ENCODE data around the gene RASL10B. TPM values are rescaled to one million over a fixed set of nuclear protein-coding genes. Genes with fewer than 3 reads are reported as not detected.

RASL10B gene
- total RNA-seq, 1 donor from 2014 or later = 9.9 TPM

DNA sequence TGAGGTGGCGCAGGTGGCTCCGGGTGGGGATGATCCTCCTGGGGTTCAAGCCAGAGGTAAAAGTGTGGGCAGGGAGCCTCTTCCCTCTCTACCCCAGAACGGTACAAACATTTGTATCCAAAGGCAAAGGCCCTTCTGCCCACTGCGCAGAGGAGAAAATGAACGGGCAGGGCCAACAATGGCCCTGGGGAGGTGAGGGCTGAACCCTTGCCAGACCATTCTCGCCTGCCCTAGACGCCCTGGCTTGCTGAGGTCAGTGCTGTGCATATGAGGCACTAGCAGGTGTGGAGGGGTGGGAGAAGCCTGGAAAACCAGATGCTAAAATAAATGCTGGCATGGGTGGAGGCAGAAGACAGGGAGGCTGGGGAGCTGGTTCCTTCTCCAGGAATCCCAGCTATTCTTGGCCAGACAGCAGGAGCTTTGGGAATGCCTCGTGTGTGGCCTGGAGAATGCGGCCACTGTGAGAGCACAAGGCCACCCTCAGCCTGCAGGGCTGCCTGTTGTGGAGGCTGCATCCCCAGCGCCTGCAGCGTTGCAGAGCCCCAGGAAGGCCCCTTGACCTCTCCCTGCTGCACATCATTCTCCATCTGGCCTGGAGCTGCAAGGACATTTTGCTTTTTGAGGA, 33.8 kb downstream of the RASL10B start:
- Histone ChIP-seq H3K9me3 (no peaks in the 10 kb centered on the region), H3K4me3 (no peak overlapping the region), H3K36me3 (no peaks in the 10 kb centered on the region), H3K4me1 (peaks cover 2 to 10% of the 10 kb centered on the region in 2 donors), H3K27ac (no peak overlapping the region), H3K27me3 (no peaks in the 10 kb centered on the region)
- no peak for DNase-seq (ENCODE audit: low spot score in 2 of 2)
- intact Hi-C loops (cut with DNase I) = no loop called here
- TF ChIP-seq, protein P1, sequence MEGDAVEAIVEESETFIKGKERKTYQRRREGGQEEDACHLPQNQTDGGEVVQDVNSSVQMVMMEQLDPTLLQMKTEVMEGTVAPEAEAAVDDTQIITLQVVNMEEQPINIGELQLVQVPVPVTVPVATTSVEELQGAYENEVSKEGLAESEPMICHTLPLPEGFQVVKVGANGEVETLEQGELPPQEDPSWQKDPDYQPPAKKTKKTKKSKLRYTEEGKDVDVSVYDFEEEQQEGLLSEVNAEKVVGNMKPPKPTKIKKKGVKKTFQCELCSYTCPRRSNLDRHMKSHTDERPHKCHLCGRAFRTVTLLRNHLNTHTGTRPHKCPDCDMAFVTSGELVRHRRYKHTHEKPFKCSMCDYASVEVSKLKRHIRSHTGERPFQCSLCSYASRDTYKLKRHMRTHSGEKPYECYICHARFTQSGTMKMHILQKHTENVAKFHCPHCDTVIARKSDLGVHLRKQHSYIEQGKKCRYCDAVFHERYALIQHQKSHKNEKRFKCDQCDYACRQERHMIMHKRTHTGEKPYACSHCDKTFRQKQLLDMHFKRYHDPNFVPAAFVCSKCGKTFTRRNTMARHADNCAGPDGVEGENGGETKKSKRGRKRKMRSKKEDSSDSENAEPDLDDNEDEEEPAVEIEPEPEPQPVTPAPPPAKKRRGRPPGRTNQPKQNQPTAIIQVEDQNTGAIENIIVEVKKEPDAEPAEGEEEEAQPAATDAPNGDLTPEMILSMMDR (IDR thresholded peaks at IDR 0.05) = no peak

DNA sequence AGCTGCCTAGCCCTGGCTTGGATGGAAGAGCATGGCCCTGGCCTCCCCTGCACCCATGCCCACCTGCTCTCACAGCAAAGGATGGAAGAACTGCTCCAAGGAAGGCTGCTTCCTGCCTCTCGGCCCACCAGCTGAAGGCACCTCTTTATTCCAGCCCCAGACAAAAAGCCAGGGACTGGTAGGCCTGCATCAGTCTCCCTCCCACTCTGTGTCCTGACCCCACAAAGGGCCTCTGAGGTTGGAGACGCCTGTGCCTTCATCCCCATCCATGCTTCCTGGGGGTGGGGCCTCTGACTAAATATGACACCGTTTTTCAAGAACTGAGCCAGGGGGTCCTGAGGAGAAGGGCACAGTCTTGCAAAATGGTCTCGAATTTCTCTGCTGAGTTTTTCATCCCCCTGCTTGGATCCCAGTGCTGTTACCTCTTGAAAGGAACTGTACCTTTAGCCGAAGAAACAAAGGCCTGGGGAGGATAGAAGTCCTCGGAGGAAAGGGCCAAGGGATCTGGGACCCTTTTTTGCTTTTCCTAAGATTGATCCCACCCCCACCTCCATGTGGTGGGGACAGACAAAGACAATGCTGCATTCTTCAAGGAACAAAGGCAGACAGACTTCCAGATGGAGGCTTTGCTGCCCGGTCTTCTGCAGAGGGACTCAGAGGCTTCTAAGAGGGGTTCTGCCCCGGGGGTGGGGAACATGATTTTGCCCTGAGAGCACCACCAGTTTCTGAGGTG, 34.5 kb downstream of the RASL10B start:
- Histone ChIP-seq H3K36me3 (no peaks in the 10 kb centered on the region), H3K27me3 (no peaks in the 10 kb centered on the region), H3K4me1 (peaks cover 2 to 10% of the 10 kb centered on the region in 2 donors), H3K27ac (no peak overlapping the region), H3K9me3 (no peaks in the 10 kb centered on the region), H3K4me3 (no peak overlapping the region)
- TF ChIP-seq, protein P1 (IDR thresholded peaks at IDR 0.05) = no peak
- no peak for DNase-seq (ENCODE audit: low spot score in 2 of 2)
- intact Hi-C loops (cut with DNase I) = no loop called here

DNA sequence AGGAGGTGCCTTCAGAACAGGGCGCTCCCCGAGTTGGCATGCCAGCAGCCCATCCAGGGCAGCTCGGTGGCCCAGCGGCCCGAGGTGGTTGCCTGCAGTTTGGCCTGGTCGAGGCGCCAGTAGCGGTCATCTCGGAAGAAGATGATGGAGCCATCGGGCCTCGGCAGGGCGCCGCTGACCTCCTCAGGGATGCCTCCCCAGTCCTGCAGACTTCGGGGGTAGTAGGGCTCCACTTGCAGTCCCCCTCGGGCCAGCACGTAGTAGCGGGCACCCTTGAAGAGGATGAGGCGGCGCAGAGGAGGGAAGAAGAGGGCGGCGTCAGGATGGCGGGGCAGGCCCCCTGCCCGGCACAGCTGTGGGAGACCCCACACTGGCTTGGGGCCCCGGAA, 35.0 kb downstream of the RASL10B start:
- H3K36me3 ChIP-seq = no peaks in the 10 kb centered on the region
- no peak overlapping the region for H3K27ac ChIP-seq
- intact Hi-C loops (cut with DNase I) = no loop called here
- no peaks in the 10 kb centered on the region for H3K9me3 ChIP-seq
- H3K4me3 ChIP-seq = no peak overlapping the region
- TF ChIP-seq, protein P1 (IDR thresholded peaks at IDR 0.05) = no peak
- H3K4me1 ChIP-seq = peaks cover 2 to 10% of the 10 kb centered on the region in 2 donors
- H3K27me3 ChIP-seq = no peaks in the 10 kb centered on the region
- no peak for DNase-seq (ENCODE audit: low spot score in 2 of 2)

- H3K9me3 ChIP-seq = no peaks in the 10 kb centered on the region
- no peak for DNase-seq (ENCODE audit: low spot score in 2 of 2)
- no peaks in the 10 kb centered on the region for H3K27me3 ChIP-seq
- peaks cover 2 to 10% of the 10 kb centered on the region in 2 donors for H3K4me1 ChIP-seq
- TF ChIP-seq, protein P1 (IDR thresholded peaks at IDR 0.05) = peak; percentile 31 to 53 (median 51)
- no peaks in the 10 kb centered on the region for H3K36me3 ChIP-seq
- no peak overlapping the region for H3K27ac ChIP-seq
- H3K4me3 ChIP-seq = no peak overlapping the region
- intact Hi-C loops (cut with DNase I) = no loop called here
Measured at GRCh38 chr17:35766903-35767510, 35.6 kb downstream of the RASL10B start.

GRCh38 chr17:35768797-35769196, 37.4 kb downstream of the RASL10B start:
- Histone ChIP-seq H3K36me3 (no peaks in the 10 kb centered on the region), H3K4me1 (peaks cover 2 to 14% of the 10 kb centered on the region in 2 donors), H3K4me3 (no peak overlapping the region), H3K27me3 (no peaks in the 10 kb centered on the region), H3K27ac (no peak overlapping the region), H3K9me3 (no peaks in the 10 kb centered on the region)
- intact Hi-C loops (cut with DNase I) = no loop called here
- TF ChIP-seq, protein P1 (IDR thresholded peaks at IDR 0.05) = no peak
- no peak for DNase-seq (ENCODE audit: low spot score in 2 of 2)
